Middle frontal gyrus (tissue), 1 donor: ENCODE results near the gene PCSK6.

ENCODE experiments used
- DNase-seq: peaks from one replicate; pipeline ENCODE4 v3.0.0-alpha.2; 2015; ENCODE audit warnings: low spot score; ENCODE audit errors: extremely low spot score

Gene PCSK6

DNA sequence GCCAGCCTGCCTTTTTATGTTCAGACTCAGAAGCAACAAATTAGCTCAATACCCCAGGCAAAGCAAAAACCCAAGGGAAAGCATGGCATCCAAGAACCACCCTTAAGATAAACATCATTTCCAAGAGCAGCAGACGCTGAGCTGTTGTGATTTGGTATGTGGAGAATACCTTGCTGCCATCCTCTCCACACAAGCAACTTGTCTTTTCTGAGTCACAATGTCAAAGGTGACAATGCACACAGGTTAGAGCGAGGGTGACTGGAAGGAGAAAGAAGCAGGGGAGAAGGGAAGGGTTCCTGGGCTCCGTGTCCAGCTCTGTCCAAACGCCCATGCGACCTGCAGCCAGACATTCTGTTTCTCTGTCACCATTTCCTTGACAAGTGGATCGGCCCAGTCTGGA is 6.0 kb downstream of the PCSK6 start:
- no peak for DNase-seq

DNA sequence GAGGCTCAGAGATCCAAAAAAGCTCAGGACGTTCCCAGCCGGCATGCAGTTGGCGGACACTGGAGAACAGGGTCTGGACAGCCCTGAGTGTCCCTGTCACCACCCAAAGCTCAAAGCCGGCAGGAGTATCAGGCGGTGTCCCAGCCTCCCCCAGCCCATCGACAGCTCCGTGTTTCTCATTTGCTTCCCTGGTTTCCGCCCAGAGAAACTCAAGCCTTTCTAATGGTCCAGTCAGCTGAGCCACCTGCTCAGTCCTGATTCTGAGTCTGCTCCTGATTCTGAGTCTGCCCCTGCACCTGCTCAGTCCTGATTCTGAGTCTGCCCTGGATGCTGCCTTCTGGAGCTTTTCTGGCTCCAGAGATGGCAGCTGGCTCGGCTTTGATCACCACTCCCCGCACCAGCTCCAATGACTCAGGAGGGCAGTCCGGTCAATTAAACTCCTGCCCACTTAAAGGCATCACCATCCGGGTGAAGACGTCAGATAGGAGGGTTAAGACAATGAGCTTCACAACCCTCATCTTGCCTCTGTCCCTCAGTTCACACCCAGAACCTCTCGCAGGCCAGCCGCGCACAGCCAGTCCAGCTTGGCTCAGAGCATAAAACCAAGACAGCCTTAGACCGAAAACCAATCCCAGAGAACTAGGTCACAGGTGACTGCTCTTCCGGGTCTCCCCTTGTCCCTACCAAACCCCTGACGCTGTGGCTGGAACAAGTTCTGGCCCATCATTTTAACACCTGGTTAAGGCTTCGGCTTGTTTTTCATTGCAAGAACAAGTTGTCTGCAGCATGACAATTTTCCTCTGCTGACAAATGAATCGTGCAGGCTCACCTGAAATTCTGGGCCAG is 6.8 kb downstream of the PCSK6 start:
- DNase-seq = no peak

DNA sequence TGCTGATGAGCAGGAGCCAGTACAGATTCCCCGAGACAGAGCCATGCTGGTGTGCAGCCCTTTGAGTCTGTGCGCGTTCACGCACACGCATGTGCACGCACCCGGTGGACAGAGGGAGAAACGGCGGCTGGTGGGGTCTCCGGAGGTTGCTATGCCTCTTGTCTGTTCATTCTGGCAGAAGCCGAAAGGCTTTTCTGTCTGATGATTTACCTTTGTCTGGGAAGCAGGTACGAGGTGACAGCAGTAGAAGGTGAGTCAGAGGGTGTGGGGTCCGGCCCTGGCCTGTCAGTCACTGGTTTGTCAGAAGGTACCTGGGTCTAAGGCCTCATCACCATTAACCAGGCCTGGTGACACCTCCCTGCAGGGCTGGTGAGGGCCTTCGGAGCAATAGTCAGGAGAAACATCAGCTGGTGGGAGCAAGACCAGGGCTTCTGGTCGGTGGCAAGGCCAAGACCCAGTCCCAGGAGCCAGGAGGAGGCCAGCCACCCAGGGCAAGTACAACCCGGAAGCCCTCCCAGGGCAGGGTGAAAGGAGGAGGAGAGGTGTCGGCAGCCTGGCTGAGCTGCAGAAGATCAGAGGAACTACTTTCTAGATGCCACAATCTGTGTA is 7.5 kb downstream of the PCSK6 start:
- no peak for DNase-seq

DNA sequence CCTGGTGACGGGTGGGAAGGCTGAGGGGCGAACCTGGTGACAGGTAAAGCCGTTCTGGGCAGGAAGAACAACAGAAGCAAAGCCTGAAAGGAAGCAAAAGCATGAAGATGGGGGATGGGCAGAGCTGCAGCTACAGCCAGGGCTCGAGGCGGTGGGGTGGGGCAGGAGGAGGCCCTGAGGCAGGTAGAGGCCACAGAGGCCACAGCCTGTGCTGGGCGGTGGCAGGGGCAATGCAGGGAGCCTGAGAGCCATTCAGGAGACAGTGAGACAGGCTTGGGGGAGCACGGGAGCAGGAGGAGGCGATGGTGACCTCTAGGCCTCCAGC is 8.2 kb downstream of the PCSK6 start:
- no peak for DNase-seq

DNA sequence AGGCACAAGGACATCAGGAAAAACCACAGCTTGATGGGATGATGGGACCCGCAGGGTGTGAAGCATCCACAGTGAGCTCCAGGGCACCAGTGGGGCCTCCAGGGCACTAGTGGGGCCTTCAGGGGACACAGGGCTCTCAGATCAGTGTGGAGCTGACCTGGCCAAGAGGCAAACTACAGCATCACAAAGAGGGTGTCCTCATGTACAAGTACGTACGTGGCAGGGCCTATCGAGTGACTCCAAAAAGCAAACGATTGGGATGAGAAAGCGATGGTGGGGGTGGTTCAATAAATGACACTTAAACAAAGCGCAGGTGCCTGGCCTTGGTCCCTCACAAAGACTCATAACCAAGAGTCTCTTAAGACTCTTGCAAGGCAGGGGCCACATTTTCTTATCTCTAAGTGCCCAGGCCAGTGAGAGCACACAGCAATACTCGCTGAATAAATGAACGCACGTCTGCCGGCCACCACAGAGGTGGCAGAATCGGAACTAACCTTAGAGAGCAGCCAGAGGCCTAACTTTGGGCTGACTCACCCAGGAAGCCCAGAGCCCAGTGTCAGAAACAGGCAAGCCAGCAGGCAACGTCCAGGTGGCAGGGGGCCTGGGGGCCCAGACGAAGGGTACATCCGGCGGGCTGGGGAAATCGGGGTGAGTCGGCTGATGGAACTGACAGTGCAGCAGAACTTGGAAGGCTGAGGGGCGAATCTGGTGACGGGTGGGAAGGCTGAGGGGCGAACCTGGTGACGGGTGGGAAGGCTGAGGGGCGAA is 8.7 kb downstream of the PCSK6 start:
- DNase-seq = no peak

DNA sequence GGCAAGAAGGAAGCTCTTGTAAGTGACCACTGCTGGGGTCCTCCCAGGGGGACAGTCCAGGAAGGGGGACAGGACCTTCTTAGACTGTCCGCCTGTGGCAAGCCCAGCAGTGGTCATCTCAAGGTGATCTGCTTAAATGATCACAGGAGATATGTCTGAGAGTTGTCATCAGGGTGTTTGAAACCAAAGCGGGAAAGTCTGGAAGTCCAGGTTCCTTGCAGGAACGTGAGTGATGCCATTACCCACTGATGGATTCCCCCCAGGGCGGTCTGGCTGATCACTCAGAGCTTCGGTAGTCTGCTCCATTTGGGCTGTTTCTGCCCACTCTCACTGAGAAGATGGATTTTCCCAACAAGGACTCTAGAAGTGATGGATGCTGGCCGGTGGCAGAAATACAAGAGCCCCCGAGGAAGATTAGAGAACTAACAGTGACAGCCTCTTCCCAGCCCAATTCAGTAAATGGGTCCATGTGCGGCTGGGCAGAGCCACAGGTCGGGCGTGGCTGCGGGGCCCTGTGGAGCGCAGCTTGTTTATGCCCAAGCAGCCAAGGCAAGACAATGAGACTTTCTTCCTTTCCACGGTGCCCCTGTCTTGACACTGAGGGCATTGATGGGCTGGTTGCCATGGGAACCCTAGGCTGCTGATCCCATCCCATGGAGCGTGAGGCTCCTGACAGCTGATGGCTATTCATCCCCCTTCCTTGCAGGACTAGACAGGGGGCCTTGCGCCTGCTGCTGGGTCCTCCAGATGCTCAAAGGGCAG is 9.5 kb downstream of the PCSK6 start:
- DNase-seq = peak; percentile 69

DNA sequence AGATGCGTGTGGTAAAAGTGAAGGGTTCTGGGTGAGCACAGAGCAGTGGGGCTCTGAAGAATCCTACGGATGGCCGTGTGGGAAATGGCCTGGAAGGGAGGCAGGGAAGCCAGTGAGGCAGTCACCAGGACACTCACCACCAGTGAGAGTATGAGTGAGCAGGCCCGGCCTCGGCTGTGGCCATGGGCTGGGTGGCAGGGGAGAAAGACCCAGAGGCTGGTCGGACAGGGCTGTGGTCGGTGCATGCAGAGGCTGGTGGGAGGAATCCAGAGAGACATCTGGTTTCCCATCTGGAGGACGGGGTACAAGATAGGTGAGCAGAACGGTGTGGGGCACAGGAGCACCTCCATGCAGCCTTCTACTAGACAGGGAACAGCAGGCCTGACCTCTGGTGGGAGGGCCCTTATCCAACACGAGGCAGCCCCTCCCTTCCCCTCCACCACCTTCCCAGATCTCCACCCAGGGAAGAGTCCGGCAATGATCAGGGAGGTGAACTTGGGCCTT is 10.1 kb downstream of the PCSK6 start:
- no peak for DNase-seq

DNA sequence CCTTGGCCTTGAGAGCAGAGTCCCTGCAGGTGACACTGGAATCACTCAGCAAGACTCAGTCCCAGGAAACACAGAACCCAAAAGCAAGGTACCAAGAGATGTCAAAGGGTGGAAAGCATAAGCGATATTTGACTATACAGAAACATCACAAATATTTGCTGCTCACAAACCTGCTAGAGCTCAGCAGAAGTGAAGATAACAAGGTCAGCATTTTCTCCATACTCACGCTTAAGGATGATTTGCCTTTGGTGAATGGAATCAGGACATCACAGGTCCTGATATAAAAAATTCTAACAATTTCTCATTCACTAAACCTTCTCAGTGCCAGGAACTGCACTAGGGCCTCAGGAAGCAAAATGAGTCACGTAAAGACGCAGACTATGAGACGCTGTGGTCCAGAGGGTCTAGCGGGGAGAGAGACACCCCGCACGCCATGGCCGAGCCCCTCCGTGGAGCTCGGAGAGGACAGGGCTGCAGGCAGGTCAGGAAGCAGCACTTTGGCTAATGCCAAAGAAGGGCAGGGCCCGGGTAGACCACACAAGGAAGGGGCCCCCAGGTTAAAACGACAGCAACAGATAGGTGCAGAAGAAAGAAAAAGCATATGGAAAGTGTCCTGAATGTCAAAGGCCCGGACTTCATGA is 10.7 kb downstream of the PCSK6 start:
- DNase-seq = no peak

DNA sequence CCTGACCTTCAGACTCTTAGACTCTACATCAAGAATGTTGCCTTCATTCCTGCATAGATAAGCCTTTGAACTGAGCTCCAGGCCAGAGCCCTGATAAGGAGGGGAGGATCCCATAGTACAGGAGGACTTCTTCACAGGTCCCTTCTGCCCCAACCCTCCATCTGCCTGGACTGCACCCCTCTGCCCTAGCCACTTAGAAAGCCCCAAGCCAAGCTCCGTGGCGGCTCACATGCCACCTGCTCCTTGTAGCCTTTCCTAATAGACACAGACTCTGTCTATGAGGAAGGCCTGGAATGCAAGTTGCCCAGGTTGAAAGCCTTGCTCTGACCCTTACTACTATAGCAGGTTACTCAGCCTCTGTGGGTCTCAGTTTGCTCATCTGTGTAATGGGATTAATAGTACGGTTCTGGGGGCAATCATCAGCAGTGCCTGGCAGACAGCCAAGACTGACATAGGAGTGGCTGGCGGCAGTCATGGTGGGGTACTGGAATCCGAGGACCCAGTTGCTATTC is 11.6 kb downstream of the PCSK6 start:
- no peak for DNase-seq

DNA sequence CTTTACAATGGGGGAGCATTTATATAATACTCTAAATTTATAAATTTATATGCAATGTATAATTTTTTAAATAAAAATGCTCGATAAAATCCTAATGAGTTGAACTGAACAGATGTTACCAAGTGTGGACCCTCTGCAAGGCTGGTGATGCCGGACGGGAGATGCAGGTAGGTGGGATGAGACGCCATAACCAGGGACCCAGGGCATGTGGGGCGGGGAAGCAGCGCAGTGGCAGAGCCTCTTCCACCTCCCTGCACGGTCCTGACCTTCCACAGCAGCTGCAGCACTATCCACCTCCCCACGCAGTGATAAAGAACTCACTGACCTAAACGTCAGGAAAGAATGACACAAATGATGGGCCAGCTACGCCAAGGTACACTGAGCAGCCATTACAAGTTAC is 12.8 kb downstream of the PCSK6 start:
- DNase-seq = no peak

DNA sequence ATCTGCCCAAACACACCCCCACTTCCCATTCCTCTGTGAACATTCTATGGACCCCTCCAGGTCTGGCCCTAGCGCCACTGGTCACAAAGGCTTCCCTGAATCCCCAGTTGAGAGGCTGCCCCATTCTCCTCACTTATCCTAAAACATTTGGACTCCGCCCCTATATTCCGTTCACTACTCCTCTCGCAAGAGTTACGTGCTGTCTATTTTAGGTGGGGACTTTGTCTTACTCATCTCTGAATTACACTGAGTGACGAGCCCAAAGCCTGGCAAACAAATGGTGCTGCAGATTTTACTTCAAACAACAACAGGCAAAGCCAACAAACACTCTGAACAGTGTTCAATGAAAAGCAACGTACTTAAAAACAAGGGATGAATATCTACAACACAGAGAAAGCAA is 14.5 kb downstream of the PCSK6 start:
- no peak for DNase-seq

DNA sequence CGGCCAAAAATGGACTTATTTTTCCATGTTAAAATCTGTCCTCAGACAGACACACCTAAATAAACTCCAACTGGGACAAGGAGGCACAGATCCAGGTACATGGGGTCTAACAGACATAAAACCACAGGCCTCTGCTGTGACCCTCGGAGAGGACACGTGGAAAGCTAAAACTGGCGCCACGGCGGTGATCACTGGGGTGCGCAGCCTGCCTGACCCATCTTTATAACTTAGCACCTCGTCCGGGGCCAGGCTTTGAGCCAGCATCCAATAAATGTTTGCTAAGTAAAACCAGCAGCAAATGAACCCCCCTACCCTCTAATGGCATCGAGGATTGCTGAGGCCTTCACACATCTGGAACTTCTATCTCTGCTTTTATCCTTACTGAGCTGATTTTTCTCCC is 15.3 kb downstream of the PCSK6 start:
- DNase-seq = no peak

DNA sequence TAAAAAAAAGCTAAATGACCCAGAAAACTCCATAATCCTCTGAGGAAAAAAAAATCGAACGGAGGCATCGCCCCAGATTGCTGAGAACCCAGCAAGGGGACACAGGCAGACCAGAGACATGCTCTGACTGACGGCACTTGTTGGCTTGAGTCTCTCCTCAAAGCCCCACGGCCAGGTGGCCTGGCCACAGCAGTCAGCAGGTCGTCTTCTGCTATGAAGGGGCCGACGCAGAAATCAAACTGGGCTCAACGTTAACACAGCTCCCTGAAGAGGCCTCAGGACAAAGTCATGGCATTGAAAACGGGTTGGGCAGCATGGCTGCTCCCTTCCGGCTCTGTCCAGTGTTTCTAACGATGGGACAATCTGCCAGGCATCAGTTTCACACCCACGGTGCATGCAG is 17.5 kb downstream of the PCSK6 start:
- no peak for DNase-seq

DNA sequence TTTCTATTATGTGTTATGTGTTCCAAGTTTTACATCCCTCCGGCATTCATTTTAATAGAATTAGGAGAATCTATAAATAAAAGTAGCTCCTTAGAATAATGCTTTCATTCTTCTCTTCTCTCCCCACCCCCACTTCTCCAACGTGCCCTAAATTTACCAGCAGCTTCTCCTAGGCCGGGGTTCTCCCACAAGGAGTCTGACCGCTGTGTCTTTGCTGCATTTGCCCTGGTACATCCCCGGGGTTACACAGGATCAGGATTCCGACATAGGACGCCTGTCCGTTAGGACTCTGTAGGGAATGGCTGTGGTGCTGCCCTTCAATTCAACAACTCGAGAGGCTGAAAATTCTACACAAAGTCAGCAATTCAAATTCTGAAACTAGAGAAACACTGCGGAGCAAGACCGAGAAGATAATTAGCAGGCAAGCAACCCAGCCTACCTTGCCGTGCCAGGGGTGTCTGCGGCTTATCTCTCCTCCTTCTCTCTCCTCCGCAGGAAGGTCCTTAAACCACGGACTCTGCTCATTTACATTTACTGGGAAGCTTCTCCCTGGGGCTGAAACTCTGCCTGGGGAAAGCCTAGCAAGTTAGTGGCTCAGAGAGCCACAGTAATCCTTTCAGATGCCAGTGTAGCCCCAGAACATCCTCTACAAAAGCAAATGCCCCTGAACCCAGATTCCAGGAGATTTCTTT is 18.8 kb downstream of the PCSK6 start:
- no peak for DNase-seq

DNA sequence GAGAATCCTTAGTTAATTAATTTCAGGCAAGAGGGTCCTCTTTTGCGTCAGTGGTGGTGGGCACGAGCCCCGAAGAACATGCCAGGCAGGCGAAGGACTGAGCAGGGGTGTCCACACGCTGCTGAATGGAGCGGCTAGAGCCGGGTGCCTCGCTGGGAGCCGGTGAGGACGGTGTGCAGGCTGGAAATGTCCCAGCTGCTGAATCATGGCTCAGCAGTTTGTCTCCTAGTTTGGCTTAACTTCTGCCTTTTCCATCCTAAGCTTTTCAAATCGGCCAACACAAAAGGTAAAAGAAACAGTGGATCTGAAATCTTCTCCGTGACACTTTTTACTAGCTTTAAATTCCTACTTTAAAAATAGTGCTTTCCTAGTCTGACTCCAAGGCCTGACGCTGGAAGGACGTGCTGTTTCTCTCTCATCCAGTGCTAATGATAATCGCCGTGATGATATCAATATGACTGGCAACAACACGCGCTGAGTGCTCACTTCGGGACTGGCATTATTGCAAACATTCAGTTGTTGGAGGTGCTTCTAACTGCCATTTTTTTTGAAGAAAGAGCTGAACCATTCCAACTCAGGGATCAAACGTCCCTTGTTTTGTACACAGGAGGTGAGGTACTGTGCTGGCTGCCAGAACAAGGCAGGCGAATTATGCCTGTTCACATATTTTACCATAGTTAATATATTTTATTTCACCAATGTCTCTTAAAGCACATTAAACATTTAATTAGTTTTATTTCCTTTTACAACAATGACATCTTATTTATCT is 19.8 kb downstream of the PCSK6 start:
- DNase-seq = no peak

DNA sequence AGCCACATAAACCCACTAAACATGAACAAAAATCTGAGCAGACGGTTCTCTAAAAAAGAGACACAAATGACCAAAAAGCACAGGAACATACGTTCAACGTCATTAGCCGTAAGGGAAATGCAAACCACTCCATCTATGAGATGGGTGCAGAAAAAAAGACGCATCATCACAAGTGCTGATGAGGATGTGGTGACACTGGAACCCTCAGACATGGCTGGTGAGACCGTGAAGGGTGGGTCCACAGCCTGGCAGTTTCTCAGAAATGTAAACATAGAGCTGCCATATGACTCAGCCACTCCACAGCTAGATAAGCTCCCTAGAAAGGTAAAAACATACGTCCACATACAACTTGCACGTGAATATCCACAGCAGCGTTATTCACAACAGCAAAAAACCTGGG is 23.3 kb downstream of the PCSK6 start:
- DNase-seq = no peak

DNA sequence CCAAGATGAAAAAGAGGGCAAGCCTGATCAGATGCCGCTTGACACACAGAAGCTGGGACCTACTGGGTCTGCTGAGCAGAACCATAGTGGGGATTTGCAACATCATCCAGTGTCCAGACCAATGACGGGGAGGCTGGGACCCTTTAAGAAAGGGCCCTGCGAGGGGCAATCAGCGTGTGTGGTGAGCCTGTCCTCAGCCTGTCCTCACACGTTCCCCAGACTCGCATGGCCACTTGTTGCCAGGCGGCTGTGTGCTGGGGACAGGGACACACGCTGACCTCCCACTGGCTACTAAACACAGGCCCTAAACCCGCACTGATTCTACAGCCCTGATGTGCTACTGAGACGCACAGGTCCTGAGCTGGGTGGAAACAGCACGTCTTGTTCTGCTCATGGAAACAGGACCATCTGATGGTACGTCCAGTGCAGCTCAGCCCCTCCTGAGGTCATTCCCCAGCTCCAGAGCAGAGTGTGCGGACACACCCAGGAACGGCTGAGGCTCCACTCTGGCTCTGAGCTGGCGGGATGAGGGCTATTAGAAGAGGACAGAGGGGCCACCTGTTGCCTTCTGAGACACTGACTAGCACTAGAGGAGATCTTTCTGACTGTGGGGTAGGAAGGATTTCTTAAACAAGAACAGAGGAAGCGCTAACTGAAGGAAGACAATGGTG is 24.4 kb downstream of the PCSK6 start:
- DNase-seq = no peak

DNA sequence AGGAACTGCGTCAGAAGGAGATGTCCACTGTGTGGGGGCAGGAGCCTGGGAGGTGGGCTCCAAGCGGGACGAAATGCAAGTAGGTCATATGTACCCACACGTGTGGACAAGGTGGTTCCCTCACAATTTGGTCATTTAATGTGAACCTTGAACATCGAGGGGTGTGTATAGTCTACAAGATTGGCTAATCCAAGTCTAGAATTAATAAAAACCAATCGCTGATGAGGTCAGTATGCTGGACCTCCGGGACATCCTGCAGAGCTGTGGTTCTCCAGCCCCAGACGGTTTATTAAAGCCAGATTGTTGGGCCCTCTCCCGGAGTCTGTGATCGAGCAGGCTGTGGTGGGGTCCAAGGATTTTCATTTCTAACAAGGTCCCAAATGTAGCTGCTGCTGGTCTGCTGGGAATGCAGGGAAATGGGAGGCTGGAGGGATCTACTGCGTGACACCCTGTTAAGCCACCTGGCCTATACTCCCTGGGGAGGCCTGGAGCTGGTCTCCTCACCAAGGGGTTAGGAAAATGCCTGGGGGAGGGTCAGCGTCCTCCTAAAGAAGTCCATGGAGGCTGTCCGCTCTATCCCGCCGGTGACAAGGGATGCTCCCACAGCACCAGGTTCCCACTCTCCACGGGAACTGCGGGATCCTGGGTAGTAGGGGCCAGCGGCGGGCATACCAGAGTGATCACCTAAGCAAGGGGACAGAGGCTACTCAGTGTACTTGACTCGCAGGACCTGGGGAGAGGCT is 25.1 kb downstream of the PCSK6 start:
- no peak for DNase-seq
